Gastroesophageal sphincter (tissue), 4 donors: Measurements from ENCODE around the gene IKBKE. TPM values are rescaled to one million over a fixed set of nuclear protein-coding genes. Genes with fewer than 3 reads are reported as not detected.

Experiments used
- ATAC-seq: fragments of 150-250 bp; one replicate; pipeline ENCODE4 v1.9.1; 2016; ENCODE audit warnings: mild to moderate bottlenecking, moderate library complexity
- H3K27ac ChIP-seq, 4 donors: fragments of 200-600 bp; sonication (generic) in 3 of 4; 1 replicate in 3 of 4; 2 replicates in 1 of 4; pipeline ENCODE4 v1.5.1; 2016 to 2019
- H3K27me3 ChIP-seq: fragments of 200-600 bp; sonication (generic); one replicate; pipeline ENCODE4 v1.5.1; 2019
- H3K36me3 ChIP-seq, 2 donors: fragments of 200-600 bp; sonication (generic); one replicate each; pipeline ENCODE4 v1.5.1; 2019; ENCODE audit warnings: control low read depth in 1 of 2
- H3K4me1 ChIP-seq, 3 donors: fragments of 200-600 bp; sonication (generic); 1 replicate in 2 of 3; 2 replicates in 1 of 3; pipeline ENCODE4 v1.5.1; 2016 to 2019; ENCODE audit warnings: control low read depth in 2 of 3
- H3K4me3 ChIP-seq, 2 donors: fragments of 200-600 bp; sonication (generic); one replicate each; pipeline ENCODE4 v1.5.1; 2019; ENCODE audit warnings: mild to moderate bottlenecking in 1 of 2, moderate library complexity in 1 of 2
- H3K9me3 ChIP-seq, 3 donors: fragments of 200-600 bp; sonication (generic); one replicate each; pipeline ENCODE4 v1.5.1; 2017 to 2019; ENCODE audit warnings: control low read depth in 2 of 3
- EP300 ChIP-seq: sonication (generic); formaldehyde crosslinking; IDR thresholded peaks from one replicate; pipeline ENCODE4 v1.6.1; 2017; ENCODE audit warnings: antibody characterized with exemption, mild to moderate bottlenecking
- POLR2A ChIP-seq, 2 donors: fragments of 450-650 bp; IDR thresholded peaks; one replicate each; pipeline ENCODE4 v1.6.1; 2017; ENCODE audit warnings: antibody characterized with exemption in 2 of 2, mild to moderate bottlenecking in 2 of 2, moderate library complexity in 1 of 2
- POLR2AphosphoS5 ChIP-seq: sonication (generic); formaldehyde crosslinking; IDR thresholded peaks from one replicate; pipeline ENCODE4 v1.6.1; 2017; ENCODE audit warnings: antibody characterized with exemption
- WGBS, 2 donors: methylation state at CpG; one replicate each; pipeline ENCODE4 v1.1.5; 2018; ENCODE audit warnings: low coverage in 1 of 2; 5-methylcytosine and 5-hydroxymethylcytosine counted together
- total RNA-seq, 4 donors: library from RNA; depleted of rRNA; stranded (reverse); fragments of >200 nt; gene quantifications; one replicate each; pipeline ENCODE4 v1.1.0, GENCODE V29; 2016
- TF ChIP-seq, protein P1 (sequence below), 4 experiments: fragments of 200-600 bp in 2 of 4; fragments of 450-650 bp in 2 of 4; sonication (generic) in 1 of 4; IDR thresholded peaks; one replicate each; pipeline ENCODE4 v1.5.1; 2017 to 2019; ENCODE audit warnings: antibody characterized with exemption in 4 of 4, mild to moderate bottlenecking in 2 of 4, moderate library complexity in 2 of 4

The IKBKE gene
- total RNA-seq, 4 donors from 2014 or later = 2.2 to 3.9 (median 2.7) TPM

DNA sequence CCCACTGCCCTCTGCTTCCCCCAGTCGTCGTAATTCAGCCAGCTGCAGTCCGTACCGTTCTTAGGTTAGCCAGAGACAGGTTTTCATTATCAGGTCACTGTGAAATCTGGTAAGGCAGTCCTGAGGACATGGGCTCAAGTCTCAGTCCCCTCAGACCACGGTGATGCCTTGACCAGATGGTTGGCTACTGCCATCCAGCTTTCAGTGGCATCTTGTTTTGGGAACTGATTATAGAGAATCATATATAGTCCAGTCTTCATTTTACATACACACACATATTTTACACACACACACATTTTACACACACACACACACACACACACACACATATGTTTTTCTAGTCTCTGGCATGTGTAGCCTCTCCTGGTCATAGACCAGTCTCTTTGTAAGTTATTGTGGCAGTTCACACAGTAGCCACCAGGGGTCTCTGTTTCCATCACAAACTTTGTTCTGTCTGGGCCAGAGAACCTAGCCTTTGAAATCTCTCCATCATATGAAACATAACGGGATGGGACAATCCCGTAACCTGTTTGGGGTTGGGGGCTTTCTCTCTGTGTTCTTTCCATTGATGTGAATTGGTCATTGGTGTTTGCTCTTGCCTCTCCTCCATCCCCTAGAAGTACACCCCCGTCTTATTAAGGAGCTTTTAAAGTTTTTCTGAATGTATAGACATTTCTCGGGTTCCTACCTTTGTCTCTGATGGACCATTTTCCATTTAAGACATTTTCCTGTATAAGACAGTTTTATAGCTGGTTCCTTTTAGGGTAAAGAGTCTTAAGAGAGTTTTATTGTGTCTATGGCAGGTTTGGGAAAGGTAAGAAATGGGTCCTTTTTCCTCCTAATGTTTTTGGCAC is 8.4 kb upstream of the IKBKE start:
- 50 to 74% methylated on average over 8 to 9 of the region's 9 CpGs for WGBS, 2 donors
- no peaks in the 10 kb centered on the region for H3K27me3 ChIP-seq
- H3K4me1 ChIP-seq = peaks cover 0 to 13% (median 8%) of the 10 kb centered on the region in 3 donors
- no peak for TF ChIP-seq POLR2AphosphoS5
- TF ChIP-seq, protein P1, sequence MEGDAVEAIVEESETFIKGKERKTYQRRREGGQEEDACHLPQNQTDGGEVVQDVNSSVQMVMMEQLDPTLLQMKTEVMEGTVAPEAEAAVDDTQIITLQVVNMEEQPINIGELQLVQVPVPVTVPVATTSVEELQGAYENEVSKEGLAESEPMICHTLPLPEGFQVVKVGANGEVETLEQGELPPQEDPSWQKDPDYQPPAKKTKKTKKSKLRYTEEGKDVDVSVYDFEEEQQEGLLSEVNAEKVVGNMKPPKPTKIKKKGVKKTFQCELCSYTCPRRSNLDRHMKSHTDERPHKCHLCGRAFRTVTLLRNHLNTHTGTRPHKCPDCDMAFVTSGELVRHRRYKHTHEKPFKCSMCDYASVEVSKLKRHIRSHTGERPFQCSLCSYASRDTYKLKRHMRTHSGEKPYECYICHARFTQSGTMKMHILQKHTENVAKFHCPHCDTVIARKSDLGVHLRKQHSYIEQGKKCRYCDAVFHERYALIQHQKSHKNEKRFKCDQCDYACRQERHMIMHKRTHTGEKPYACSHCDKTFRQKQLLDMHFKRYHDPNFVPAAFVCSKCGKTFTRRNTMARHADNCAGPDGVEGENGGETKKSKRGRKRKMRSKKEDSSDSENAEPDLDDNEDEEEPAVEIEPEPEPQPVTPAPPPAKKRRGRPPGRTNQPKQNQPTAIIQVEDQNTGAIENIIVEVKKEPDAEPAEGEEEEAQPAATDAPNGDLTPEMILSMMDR (IDR thresholded peaks at IDR 0.05) = peak in 3 of 4 experiments; percentile 78 to 84 (median 79)
- H3K9me3 ChIP-seq = no peaks in the 10 kb centered on the region
- H3K4me3 ChIP-seq = no peak overlapping the region
- peaks cover 0 to 23% of the 10 kb centered on the region in 2 donors for H3K36me3 ChIP-seq
- H3K27ac ChIP-seq = peak overlapping the region in 3 of 4 donors; percentile 2 to 49 (median 48)
- ATAC-seq = peak; percentile 60

DNA sequence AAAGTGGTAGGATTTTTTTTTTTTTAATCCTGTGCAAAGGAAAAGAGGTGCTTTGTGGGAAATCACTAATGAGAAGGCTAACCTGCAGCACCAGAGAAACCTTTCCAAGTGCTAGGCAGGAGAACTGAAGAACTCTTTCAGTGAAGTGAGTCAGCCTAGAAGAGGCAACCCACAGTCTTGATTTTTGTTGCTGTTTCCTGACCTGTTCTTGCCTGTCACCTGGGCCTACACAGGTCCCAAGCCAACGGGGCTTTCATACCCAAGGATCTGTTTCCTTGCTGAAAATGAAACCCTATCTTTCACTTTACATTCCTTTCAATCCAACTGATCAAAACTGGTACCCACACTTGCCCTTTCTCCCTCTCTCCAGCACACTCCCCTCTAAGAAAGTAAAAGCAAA is 7.1 kb upstream of the IKBKE start:
- peaks cover 0 to 22% of the 10 kb centered on the region in 2 donors for H3K36me3 ChIP-seq
- no peak overlapping the region for H3K27ac ChIP-seq
- H3K27me3 ChIP-seq = peaks cover 11% of the 10 kb centered on the region
- H3K9me3 ChIP-seq = no peaks in the 10 kb centered on the region
- H3K4me3 ChIP-seq = no peak overlapping the region
- TF ChIP-seq, protein P1 (IDR thresholded peaks at IDR 0.05) = no peak
- TF ChIP-seq EP300 (no peak), POLR2A (IDR thresholded peaks at IDR 0.05) (no peak), POLR2AphosphoS5 (no peak)
- no peak for ATAC-seq
- 63 to 64% methylated on average over 1 of the region's 1 CpG for WGBS, 2 donors
- H3K4me1 ChIP-seq = peaks cover 0 to under 1% (median 0%) of the 10 kb centered on the region in 3 donors

DNA sequence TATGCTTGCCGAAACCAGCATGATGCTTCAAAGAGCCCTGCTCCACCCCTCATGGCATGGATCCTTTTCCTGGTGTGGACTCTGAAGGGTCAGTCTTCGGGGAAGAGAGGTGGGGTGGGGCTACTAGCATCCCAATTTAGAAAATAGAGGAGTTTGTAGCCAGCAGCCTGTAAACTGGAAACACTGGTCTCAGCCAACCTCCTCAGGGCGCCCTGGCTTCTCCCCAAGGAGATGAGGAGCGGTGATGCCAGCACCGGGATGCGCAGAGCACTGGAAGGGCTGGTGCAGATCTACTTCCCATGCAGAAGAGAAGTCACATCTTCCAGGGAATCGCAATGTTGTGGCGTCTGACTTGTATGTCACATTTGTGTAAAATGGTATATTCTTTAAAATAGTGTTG is 6.4 kb upstream of the IKBKE start:
- no peaks in the 10 kb centered on the region for H3K4me1 ChIP-seq
- H3K27ac ChIP-seq = peak overlapping the region in 1 of 4 donors; percentile 3
- H3K9me3 ChIP-seq = no peaks in the 10 kb centered on the region
- peaks cover 0 to 14% of the 10 kb centered on the region in 2 donors for H3K36me3 ChIP-seq
- ATAC-seq = no peak
- no peak overlapping the region for H3K4me3 ChIP-seq
- WGBS, 2 donors = 94 to 100% methylated on average over 1 to 3 of the region's 8 CpGs
- TF ChIP-seq, protein P1 (IDR thresholded peaks at IDR 0.05) = no peak
- no peak for TF ChIP-seq POLR2AphosphoS5
- TF ChIP-seq EP300 = no peak
- TF ChIP-seq POLR2A (IDR thresholded peaks at IDR 0.05) = no peak
- H3K27me3 ChIP-seq = peaks cover 19% of the 10 kb centered on the region

DNA sequence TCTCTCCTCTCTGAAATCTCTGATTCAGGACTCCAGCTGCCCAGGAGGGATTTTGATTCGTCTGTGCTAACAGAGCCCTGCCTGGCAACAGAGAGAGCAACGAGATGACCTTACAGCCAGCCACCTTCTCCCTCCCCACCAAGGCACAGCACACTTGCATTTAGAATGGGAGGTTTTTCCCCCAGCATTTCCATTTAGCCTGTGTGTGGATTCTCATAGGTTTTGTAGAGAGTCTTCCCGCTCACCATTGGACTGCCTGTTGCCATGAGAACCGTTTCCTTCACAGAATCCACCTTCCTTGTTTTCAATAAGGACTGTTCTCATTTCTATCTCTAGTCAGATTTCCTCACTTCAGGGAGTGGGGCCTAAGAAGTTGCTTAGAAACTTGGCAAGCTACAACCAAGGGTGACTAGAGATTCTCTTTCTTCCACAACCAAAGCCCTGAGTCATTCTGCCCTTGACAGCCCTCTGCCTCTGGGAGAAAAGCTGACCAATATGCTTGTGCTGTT is 5.8 kb upstream of the IKBKE start:
- Histone ChIP-seq H3K9me3 (no peaks in the 10 kb centered on the region), H3K36me3 (peaks cover 0 to 9% of the 10 kb centered on the region in 2 donors), H3K4me1 (peaks cover 0 to 2% (median 0%) of the 10 kb centered on the region in 3 donors), H3K27me3 (peaks cover 23% of the 10 kb centered on the region), H3K4me3 (no peak overlapping the region), H3K27ac (peak overlapping the region in 1 of 4 donors; percentile 3)
- TF ChIP-seq POLR2AphosphoS5 (no peak), POLR2A (IDR thresholded peaks at IDR 0.05) (no peak), EP300 (no peak)
- TF ChIP-seq, protein P1 (IDR thresholded peaks at IDR 0.05) = no peak
- WGBS, 2 donors = 57 to 68% methylated on average over 4 of the region's 4 CpGs
- peak; percentile 83 for ATAC-seq

DNA sequence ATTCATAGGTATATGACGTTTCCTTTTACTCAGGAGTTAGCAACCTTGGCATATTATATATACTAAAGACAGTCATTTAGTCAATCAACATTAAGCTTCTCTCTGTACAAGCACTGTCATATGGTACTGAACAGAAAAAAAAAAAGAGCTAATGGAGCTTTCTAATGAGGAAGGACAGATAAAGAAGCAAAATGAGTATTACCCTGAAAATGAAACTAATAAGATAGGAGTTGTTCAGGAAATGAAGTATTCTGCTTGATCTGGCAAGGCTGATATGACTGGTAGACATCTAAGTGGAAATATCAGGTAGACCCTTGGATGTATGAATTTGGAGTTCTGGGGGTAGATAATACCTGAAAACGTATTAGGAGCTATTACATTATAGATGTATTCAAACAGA is 4.3 kb upstream of the IKBKE start:
- Histone ChIP-seq H3K27me3 (peaks cover 23% of the 10 kb centered on the region), H3K27ac (no peak overlapping the region), H3K36me3 (peaks cover 0 to 6% of the 10 kb centered on the region in 2 donors), H3K4me1 (peaks cover 0 to 17% (median 3%) of the 10 kb centered on the region in 3 donors), H3K9me3 (no peaks in the 10 kb centered on the region), H3K4me3 (no peak overlapping the region)
- WGBS, 2 donors = 66 to 86% methylated on average over 2 of the region's 2 CpGs
- ATAC-seq = no peak
- TF ChIP-seq POLR2AphosphoS5 (no peak), POLR2A (IDR thresholded peaks at IDR 0.05) (no peak), EP300 (no peak)
- TF ChIP-seq, protein P1 (IDR thresholded peaks at IDR 0.05) = no peak
